ENCODE results near the gene DNAAF8. TPM values are rescaled to one million over a fixed set of nuclear protein-coding genes. Genes with fewer than 3 reads are reported as not detected.
"Not testable (repeated sequence)": the region's sequence is repeated elsewhere in the genome, so short reads cannot be mapped to it uniquely, and the experiment has no call there.

Gene DNAAF8
- total RNA-seq, 4 donors from 2014 or later = 0.21 to 15.3 (median 0.74) TPM

DNA sequence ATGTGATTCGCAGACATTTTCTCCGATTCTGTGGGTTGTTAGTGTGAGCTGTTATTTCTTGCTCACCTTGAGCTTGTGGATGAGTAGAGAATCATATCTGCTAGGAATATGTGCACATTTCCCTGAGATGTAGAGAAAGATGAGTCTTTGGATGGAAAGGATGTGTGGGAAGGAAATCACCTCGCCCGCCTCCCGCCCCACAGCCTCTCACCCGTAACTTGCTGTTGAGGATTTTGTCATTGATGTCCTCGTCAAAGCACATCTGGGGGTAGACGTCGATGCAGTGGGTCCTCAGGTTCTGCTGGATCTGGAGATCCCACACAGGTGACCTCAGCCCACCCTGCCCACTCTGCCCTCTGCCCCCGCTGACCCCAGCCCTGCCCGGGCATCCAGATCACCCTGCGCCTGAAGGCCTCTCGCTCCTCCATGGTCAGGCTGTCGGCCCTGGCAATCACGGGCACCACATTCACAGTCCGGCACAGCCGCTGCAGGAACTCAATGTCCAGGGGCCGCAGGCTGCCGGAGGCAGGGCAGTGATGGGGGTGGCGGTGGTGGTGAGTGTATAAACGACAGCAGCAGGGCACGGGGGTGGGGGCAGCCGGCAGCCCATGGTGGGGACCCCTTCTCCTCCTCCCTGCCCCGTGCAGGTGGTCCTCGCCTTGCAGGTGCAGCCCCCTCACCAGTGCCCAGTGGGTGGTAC is 49.1 kb downstream of the DNAAF8 start:
- DNase-seq (ENCODE audit: low spot score in 2 of 2) = no peak
- Histone ChIP-seq H3K27ac (no peak overlapping the region), H3K4me3 (no peak overlapping the region), H3K4me1 (no peaks in the 10 kb centered on the region), H3K36me3 (no peaks in the 10 kb centered on the region), H3K9me3 (no peaks in the 10 kb centered on the region), H3K27me3 (no peaks in the 10 kb centered on the region)
- 83% methylated on average over 16 to 20 of the region's 25 CpGs for WGBS, 2 donors
- TF ChIP-seq POLR2A (IDR thresholded peaks at IDR 0.05) (no peak), EP300 (IDR thresholded peaks at IDR 0.05) (no peak), CTCF (IDR thresholded peaks at IDR 0.05) (no peak)

- Histone ChIP-seq H3K4me1 (no peaks in the 10 kb centered on the region), H3K36me3 (no peaks in the 10 kb centered on the region), H3K4me3 (no peak overlapping the region), H3K9me3 (no peaks in the 10 kb centered on the region), H3K27ac (no peak overlapping the region), H3K27me3 (no peaks in the 10 kb centered on the region)
- TF ChIP-seq POLR2A (IDR thresholded peaks at IDR 0.05) = no peak
- no peak for TF ChIP-seq CTCF (IDR thresholded peaks at IDR 0.05)
- TF ChIP-seq EP300 (IDR thresholded peaks at IDR 0.05) = no peak
- WGBS, 2 donors = 63 to 66% methylated on average over 12 to 16 of the region's 16 CpGs
- no peak for DNase-seq (ENCODE audit: low spot score in 2 of 2)
These were observed 49.6 kb downstream of the DNAAF8 start for GRCh38 chr16:4783951-4784336.

DNA sequence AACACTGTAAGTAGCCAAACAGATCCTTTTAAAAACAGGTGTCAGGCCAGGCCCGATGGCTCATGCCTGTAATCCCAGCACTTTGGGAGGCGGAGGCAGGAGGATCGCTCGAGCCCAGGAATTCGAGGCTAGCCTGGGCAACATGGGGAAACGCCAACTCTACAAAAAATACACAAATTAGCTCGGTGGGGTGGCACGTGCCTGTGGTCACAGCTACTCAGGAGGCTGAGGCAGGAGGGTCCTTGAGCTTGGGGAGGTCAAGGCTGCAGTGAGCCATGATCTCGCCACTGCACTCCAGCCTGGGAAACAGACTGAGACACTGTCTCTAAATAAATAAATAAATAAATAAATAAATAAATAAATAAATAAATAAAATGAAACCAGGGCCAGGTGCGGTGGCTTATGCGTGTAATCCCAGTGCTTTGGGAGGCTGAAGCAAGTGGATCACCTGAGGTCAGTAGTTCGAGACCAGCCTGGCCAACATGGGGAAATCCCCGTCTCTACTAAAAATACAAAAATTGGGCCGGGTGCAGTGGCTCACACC is 50.2 kb downstream of the DNAAF8 start:
- DNase-seq (ENCODE audit: low spot score in 2 of 2) = not testable (repeated sequence)

DNA sequence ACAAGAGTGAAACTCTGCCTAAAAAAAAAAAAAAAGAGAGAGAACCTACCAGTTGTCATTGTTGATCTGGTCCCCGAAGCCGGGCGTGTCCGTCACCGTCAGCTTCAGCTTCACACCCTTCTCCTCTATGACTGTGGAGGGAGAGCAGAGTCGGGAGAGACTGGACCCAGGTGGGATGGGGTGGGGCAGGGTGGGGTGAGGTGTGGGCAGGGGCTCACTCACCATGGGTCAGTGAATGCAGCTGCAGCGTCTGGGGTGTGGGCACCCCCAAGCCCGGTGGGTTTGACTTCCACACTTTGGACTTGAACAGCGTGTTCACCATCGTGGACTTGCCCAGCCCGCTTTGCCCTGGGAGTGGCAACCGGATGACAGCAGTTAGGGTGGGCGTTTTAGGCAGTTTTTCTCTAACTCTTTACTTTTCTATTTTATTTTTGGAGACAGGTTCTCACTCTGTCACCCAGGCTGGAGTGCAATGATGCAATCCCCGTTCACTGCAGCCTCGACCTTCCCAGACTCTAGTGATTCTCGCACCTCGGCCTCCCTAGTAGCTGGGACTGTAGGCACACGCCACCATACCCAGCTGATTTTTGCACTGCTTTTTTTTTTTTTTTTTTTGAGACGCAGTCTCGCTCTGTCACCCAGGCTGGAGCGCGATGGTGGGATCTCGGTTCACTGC is 51.6 kb downstream of the DNAAF8 start:
- no peaks in the 10 kb centered on the region for H3K27me3 ChIP-seq
- H3K4me3 ChIP-seq = no peak overlapping the region
- H3K36me3 ChIP-seq = no peaks in the 10 kb centered on the region
- H3K4me1 ChIP-seq = no peaks in the 10 kb centered on the region
- WGBS, 2 donors = 90 to 93% methylated on average over 23 of the region's 23 CpGs
- H3K9me3 ChIP-seq = no peaks in the 10 kb centered on the region
- no peak for TF ChIP-seq CTCF (IDR thresholded peaks at IDR 0.05)
- no peak for DNase-seq (ENCODE audit: low spot score in 2 of 2)
- no peak overlapping the region for H3K27ac ChIP-seq

More for the DNA sequence above, 50.2 kb downstream of the DNAAF8 start:
- H3K4me1 ChIP-seq, H3K4me3 ChIP-seq, H3K27me3 ChIP-seq, H3K36me3 ChIP-seq, H3K27ac ChIP-seq, H3K9me3 ChIP-seq: not testable (repeated sequence)
- 91 to 93% methylated on average over 14 of the region's 14 CpGs for WGBS, 2 donors

DNA sequence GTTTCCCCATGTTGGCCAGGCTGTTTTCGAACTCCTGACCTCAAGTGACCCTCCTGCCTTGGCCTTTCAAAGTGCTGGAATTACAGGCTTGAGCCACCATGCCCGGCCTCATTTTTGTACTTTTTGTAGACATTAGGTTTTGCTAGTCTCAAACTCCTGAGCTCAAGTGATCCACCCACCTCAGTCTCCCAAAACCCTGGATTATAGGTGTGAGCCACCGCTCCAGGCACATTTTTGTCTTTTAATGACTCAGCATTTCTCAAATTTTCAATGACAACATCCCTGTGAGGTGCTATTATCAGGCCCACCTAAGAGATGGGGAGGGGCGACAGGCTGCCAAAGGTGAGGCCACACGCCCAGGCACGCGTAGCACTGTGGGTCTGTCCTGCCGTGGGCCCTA is 52.7 kb downstream of the DNAAF8 start:
- no peaks in the 10 kb centered on the region for H3K27me3 ChIP-seq
- no peaks in the 10 kb centered on the region for H3K9me3 ChIP-seq
- DNase-seq (ENCODE audit: low spot score in 2 of 2) = no peak
- no peaks in the 10 kb centered on the region for H3K4me1 ChIP-seq
- WGBS, 2 donors = 92 to 94% methylated on average over 8 of the region's 8 CpGs
- TF ChIP-seq POLR2A (IDR thresholded peaks at IDR 0.05) (no peak), CTCF (IDR thresholded peaks at IDR 0.05) (no peak), EP300 (IDR thresholded peaks at IDR 0.05) (no peak)
- no peak overlapping the region for H3K27ac ChIP-seq
- no peaks in the 10 kb centered on the region for H3K36me3 ChIP-seq
- no peak overlapping the region for H3K4me3 ChIP-seq

Measured in tibial nerve (tissue), 4 donors.